ENCODE data around the gene FOXP1. TPM values are rescaled to one million over a fixed set of nuclear protein-coding genes. Genes with fewer than 3 reads are reported as not detected.

FOXP1 gene
- total RNA-seq, 4 donors from 2014 or later, result 54.2 to 152 (median 129) TPM

- intact Hi-C loops (cut with DNase I; ENCODE audit: low total_unique reads), result no loop called here
- no peaks in the 10 kb centered on the region for H3K9me3 ChIP-seq
Measured at GRCh38 chr3:71468311-71469137, 115.0 kb downstream of the FOXP1 start.

GRCh38 chr3:71466483-71466882 is 117.0 kb downstream of the FOXP1 start:
- Histone ChIP-seq H3K27me3 (no peaks in the 10 kb centered on the region), H3K27ac (no peak overlapping the region), H3K36me3 (no peaks in the 10 kb centered on the region), H3K4me1 (no peaks in the 10 kb centered on the region), H3K4me3 (no peak overlapping the region), H3K9me3 (no peaks in the 10 kb centered on the region)
- intact Hi-C loops (cut with DNase I; ENCODE audit: low total_unique reads), result no loop called here
- DNase-seq, result no peak
- no peak for TF ChIP-seq CTCF (IDR thresholded peaks at IDR 0.05)

More at GRCh38 chr3:71468311-71469137, 115.0 kb downstream of the FOXP1 start:
- Histone ChIP-seq H3K27me3 (no peaks in the 10 kb centered on the region), H3K4me1 (no peaks in the 10 kb centered on the region), H3K27ac (no peak overlapping the region), H3K36me3 (no peaks in the 10 kb centered on the region), H3K4me3 (no peak overlapping the region)
- no peak for DNase-seq
- no peak for TF ChIP-seq POLR2A (IDR thresholded peaks at IDR 0.05)
- TF ChIP-seq CTCF (IDR thresholded peaks at IDR 0.05), result no peak

DNA sequence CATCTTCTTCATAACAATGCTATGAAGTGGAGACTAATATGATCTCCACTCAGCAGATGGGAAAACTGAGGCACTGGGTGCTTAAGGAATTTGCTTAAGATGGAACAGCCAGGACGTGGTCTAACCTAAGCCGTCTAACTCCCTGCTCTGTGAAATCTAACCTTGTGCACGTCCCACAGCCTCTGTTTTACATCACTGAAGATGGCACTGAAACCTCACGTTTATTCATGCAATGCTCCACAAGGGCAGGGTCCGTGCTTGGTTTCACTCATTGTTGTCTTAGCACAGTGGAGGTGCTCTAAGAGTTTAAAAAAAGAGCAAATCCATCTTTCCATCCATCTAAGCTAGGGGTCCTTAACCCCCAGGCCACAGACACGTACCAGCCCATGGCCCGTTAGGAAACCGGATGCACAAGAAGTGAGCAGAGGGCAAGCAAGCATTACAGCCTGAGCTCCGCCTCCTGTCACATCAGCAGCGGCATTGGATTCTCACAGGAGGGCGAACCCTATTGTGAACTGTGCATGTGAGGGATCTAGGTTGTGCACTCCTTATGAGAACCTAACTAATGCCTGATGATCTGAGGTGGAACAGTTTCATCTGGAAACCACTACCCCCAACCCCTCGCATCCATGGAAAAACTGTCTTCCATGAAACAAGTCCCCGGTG is 118.0 kb downstream of the FOXP1 start:
- no peak overlapping the region for H3K4me3 ChIP-seq
- no peak for DNase-seq
- no peaks in the 10 kb centered on the region for H3K36me3 ChIP-seq
- no peak overlapping the region for H3K27ac ChIP-seq
- H3K4me1 ChIP-seq, result no peaks in the 10 kb centered on the region
- TF ChIP-seq CTCF (IDR thresholded peaks at IDR 0.05), result no peak
- no peak for TF ChIP-seq POLR2A (IDR thresholded peaks at IDR 0.05)
- intact Hi-C loops (cut with DNase I; ENCODE audit: low total_unique reads), result no loop called here
- H3K9me3 ChIP-seq, result no peaks in the 10 kb centered on the region
- no peaks in the 10 kb centered on the region for H3K27me3 ChIP-seq

GRCh38 chr3:71464613-71465012 is 118.9 kb downstream of the FOXP1 start:
- H3K27me3 ChIP-seq, result no peaks in the 10 kb centered on the region
- H3K9me3 ChIP-seq, result no peaks in the 10 kb centered on the region
- intact Hi-C loops (cut with DNase I; ENCODE audit: low total_unique reads), result no loop called here
- H3K4me1 ChIP-seq, result no peaks in the 10 kb centered on the region
- TF ChIP-seq POLR2A (IDR thresholded peaks at IDR 0.05), result no peak
- no peak for TF ChIP-seq CTCF (IDR thresholded peaks at IDR 0.05)
- no peak overlapping the region for H3K27ac ChIP-seq
- H3K36me3 ChIP-seq, result no peaks in the 10 kb centered on the region
- DNase-seq, result no peak
- H3K4me3 ChIP-seq, result no peak overlapping the region

DNA sequence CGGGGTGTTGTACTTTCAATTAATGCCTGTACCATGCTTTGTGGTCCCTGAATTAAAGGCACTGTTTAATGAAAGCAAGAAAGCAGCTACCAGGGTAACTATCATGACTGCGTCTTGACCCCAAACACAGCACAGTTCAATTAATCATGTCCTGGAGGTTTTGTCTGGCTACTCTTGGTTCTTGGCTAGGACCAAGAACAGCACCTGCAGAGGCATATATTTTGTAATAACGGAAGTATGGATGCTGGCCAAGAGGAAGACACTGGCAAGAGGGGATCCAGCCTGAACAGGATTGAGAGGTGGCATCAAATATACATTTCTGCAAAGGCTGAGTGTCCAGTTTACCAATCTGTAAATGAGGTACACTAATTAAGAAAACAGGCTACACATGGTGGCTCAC is 119.9 kb downstream of the FOXP1 start:
- H3K27me3 ChIP-seq, result no peaks in the 10 kb centered on the region
- H3K9me3 ChIP-seq, result no peaks in the 10 kb centered on the region
- no peak overlapping the region for H3K27ac ChIP-seq
- H3K4me3 ChIP-seq, result no peak overlapping the region
- H3K36me3 ChIP-seq, result no peaks in the 10 kb centered on the region
- no peak for DNase-seq
- intact Hi-C loops (cut with DNase I; ENCODE audit: low total_unique reads), result no loop called here
- no peaks in the 10 kb centered on the region for H3K4me1 ChIP-seq
- no peak for TF ChIP-seq CTCF (IDR thresholded peaks at IDR 0.05)
- TF ChIP-seq POLR2A (IDR thresholded peaks at IDR 0.05), result no peak

Measured in uterus (tissue), 4 donors.